PC-9 (cell line): ENCODE data around the gene INMT. TPM values are rescaled to one million over a fixed set of nuclear protein-coding genes. Genes with fewer than 3 reads are reported as not detected.

Source experiments
- BruUV-seq: library from RNA; stranded (reverse); fragments of 400-500 nt; replicated peaks from 2 replicates; lab custom pipeline; 2021; lab: Mats Ljungman, UMichigan
- CTCF ChIA-PET: fragments of 300-600 bp; sonication (Branson Sonifier 250); formaldehyde crosslinking; loops from one replicate; lab custom pipeline; 2022; ENCODE audit warnings: antibody characterized with exemption; lab: Charles Lee
- POLR2A ChIA-PET: fragments of 300-600 bp; sonication (Branson Sonifier 250); formaldehyde crosslinking; loops from one replicate; lab custom pipeline; 2022; ENCODE audit warnings: antibody characterized with exemption; ENCODE audit not compliant: unreplicated experiment; lab: Charles Lee
- DNase-seq, 2 experiments: peaks; one replicate each; pipeline versions ENCODE4 v3.0.0 to v3.0.0-alpha.2; 2015 to 2022; ENCODE audit warnings: mixed read lengths in 1 of 2
- H2AFZ ChIP-seq: fragments of 200-600 bp; sonication (generic); 2 replicates; pipeline ENCODE4 v1.8.1; 2017; ENCODE audit warnings: antibody characterized with exemption
- H3F3A ChIP-seq: fragments of 200-600 bp; sonication (generic); 2 replicates; pipeline ENCODE4 v1.8.1; 2017; ENCODE audit warnings: antibody characterized with exemption, mild to moderate bottlenecking, low read depth; ENCODE audit not compliant: insufficient read depth
- H3K27ac ChIP-seq: fragments of 200-600 bp; sonication (generic); 2 replicates; pipeline ENCODE4 v1.6.1; 2016; ENCODE audit warnings: mixed run types
- H3K27me3 ChIP-seq: fragments of 200-600 bp; sonication (generic); 2 replicates; pipeline ENCODE4 v1.6.1; 2016; ENCODE audit warnings: low read depth, mixed run types; ENCODE audit not compliant: insufficient read depth
- H3K36me3 ChIP-seq: fragments of 200-600 bp; sonication (generic); 2 replicates; pipeline ENCODE4 v1.6.1; 2016; ENCODE audit warnings: low read depth, mixed run types
- H3K4me1 ChIP-seq: fragments of 200-600 bp; sonication (generic); replicated peaks from 2 replicates; pipeline ENCODE4 v1.6.1; 2016; ENCODE audit warnings: mixed run types; ENCODE audit not compliant: insufficient read depth
- H3K4me2 ChIP-seq: fragments of 200-600 bp; sonication (generic); 2 replicates; pipeline ENCODE4 v1.6.1; 2017; ENCODE audit warnings: mixed run types
- H3K4me3 ChIP-seq: fragments of 200-600 bp; sonication (generic); 2 replicates; pipeline ENCODE4 v1.6.1; 2016; ENCODE audit warnings: mixed run types
- H3K79me2 ChIP-seq: fragments of 200-600 bp; sonication (generic); 2 replicates; pipeline ENCODE4 v1.6.1; 2017; ENCODE audit warnings: low read depth, mixed run types
- H3K9me2 ChIP-seq: fragments of 200-600 bp; sonication (generic); 2 replicates; pipeline ENCODE4 v1.8.1; 2017; ENCODE audit warnings: mild to moderate bottlenecking; ENCODE audit not compliant: insufficient read depth
- H3K9me3 ChIP-seq: fragments of 200-600 bp; sonication (generic); 2 replicates; pipeline ENCODE4 v1.8.1; 2016; ENCODE audit warnings: low read depth; ENCODE audit not compliant: insufficient read depth
- H4K20me1 ChIP-seq: fragments of 200-600 bp; sonication (generic); 2 replicates; pipeline ENCODE4 v1.8.1; 2017; ENCODE audit not compliant: insufficient read depth
- CTCF ChIP-seq: fragments of 200-600 bp; sonication (generic); conservative IDR thresholded peaks from 2 replicates; pipeline ENCODE4 v1.6.1; 2017; ENCODE audit warnings: mixed run types, antibody characterized with exemption, mild to moderate bottlenecking, moderate library complexity
- EZH2 ChIP-seq: fragments of 200-600 bp; sonication (generic); IDR thresholded peaks from 2 replicates; pipeline ENCODE4 v1.8.0; 2017; ENCODE audit warnings: antibody characterized with exemption, low read depth
- intact Hi-C: fragments of 100-400 bp; cut with micrococcal nuclease; formaldehyde crosslinking; loops from one replicate; pipeline ENCODE4 v1.10.0; 2022; ENCODE audit not compliant: unreplicated experiment
- total RNA-seq: library from RNA; stranded (reverse); gene quantifications from 2 replicates; pipeline ENCODE4 v1.2.3, GENCODE V29; 2021

INMT gene
- total RNA-seq, 1 experiment from 2014 or later = not detected

- CTCF ChIA-PET = no interaction called here
These were observed 18.7 kb upstream of the INMT start for GRCh38 chr7:30733216-30733615.

GRCh38 chr7:30733691-30734090, 18.2 kb upstream of the INMT start:
- Histone ChIP-seq H4K20me1 (no peaks in the 10 kb centered on the region), H3K27ac (no peak overlapping the region), H3K79me2 (no peaks in the 10 kb centered on the region), H3K4me2 (no peak overlapping the region), H3K9me2 (no peaks in the 10 kb centered on the region), H3K9me3 (no peaks in the 10 kb centered on the region), H3K27me3 (peaks cover 94% of the 10 kb centered on the region), H3K36me3 (no peaks in the 10 kb centered on the region), H3K4me3 (no peak overlapping the region), H3K4me1 (no peaks in the 10 kb centered on the region), H3F3A (no peaks in the 10 kb centered on the region), H2AFZ (no peak overlapping the region)
- ChIA-PET POLR2A (no interaction called here), CTCF (no interaction called here)
- no TSS peak for BruUV-seq
- intact Hi-C loops = no loop called here
- TF ChIP-seq CTCF (no peak), EZH2 (no peak)
- no peak for DNase-seq

More at GRCh38 chr7:30733216-30733615, 18.7 kb upstream of the INMT start:
- Histone ChIP-seq H3K79me2 (no peaks in the 10 kb centered on the region), H4K20me1 (no peaks in the 10 kb centered on the region), H2AFZ (no peak overlapping the region), H3K4me2 (no peak overlapping the region), H3K4me3 (no peak overlapping the region), H3F3A (no peaks in the 10 kb centered on the region), H3K36me3 (no peaks in the 10 kb centered on the region), H3K27me3 (peaks cover 94% of the 10 kb centered on the region), H3K27ac (no peak overlapping the region), H3K9me2 (no peaks in the 10 kb centered on the region), H3K4me1 (no peaks in the 10 kb centered on the region), H3K9me3 (no peaks in the 10 kb centered on the region)
- DNase-seq = no peak
- intact Hi-C loops = no loop called here
- no TSS peak for BruUV-seq
- POLR2A ChIA-PET = no interaction called here
- no peak for TF ChIP-seq EZH2
- TF ChIP-seq CTCF = no peak

DNA sequence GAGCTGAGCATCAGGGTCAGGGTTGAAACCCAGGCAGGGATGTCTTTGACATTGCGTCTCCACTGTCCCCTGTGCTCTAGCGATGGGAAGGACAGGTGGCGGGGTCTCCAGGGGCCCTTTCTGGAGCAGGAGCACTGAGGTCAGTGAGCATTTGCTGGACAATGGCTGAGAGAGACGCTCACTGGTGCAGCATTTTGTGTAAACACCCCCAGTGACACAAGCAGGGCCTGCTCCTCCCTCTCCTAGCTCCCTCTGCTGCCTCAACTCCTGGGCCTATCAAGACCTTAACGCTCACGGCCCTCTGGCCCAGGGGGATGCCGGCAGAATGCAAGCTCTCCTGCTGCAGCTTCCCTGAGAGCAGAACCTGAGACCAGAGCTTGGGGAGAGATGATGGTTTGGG, 17.4 kb upstream of the INMT start:
- H2AFZ ChIP-seq = no peak overlapping the region
- no peaks in the 10 kb centered on the region for H3K4me1 ChIP-seq
- H4K20me1 ChIP-seq = no peaks in the 10 kb centered on the region
- POLR2A ChIA-PET = interaction anchor here (0.5 kb wide), 1 partner anchor 685 kb away, joined by 18 read pairs; no protein-coding TSS in a partner anchor
- no peak overlapping the region for H3K27ac ChIP-seq
- CTCF ChIA-PET = interaction anchor here (0.6 kb wide), 1 partner anchor 394 kb away, joined by 5 read pairs; no protein-coding TSS in a partner anchor
- DNase-seq = no peak
- H3K9me3 ChIP-seq = no peaks in the 10 kb centered on the region
- no peaks in the 10 kb centered on the region for H3K36me3 ChIP-seq
- no peak overlapping the region for H3K4me3 ChIP-seq
- no peaks in the 10 kb centered on the region for H3K9me2 ChIP-seq
- intact Hi-C loops = no loop called here
- peaks cover 89% of the 10 kb centered on the region for H3K27me3 ChIP-seq
- H3K4me2 ChIP-seq = no peak overlapping the region
- TF ChIP-seq EZH2 (no peak), CTCF (no peak)
- no peaks in the 10 kb centered on the region for H3K79me2 ChIP-seq
- H3F3A ChIP-seq = no peaks in the 10 kb centered on the region
- BruUV-seq = no TSS peak
